ENCODE results near the gene SSH2.

DNA sequence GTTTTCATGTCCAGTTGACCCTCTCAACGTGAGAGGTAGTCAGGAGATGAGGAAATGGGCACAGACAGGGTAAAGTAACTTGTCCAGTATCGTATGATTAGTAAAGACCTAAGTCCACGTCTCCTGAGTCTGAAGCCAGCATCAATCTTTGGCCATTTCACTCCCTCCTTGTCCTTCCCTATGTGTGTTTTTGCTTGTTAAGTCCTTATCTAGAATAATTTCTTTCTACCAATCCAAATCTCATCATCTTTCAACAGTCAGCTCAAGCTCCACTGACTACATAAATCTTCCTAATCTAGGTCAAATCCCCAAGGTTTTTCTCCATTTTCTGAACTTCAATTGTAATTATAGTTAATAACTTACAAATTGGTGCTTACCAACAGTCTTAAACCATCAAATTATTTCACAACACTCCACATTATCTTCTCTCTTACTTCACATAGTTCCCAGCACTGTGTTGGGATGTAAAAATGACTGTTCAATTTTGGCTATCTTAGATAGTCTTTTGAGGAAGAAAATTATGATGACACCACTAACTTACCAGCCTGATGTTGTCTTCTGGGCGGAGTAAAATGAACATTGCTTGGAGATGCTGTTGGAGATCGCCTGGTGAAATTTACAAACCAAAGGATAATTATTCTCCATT, 235.0 kb downstream of the SSH2 start:
- TF ChIP-seq CTCF (IDR thresholded peaks at IDR 0.05) (no peak), POLR2AphosphoS5 (IDR thresholded peaks at IDR 0.05) (no peak), POLR2A (IDR thresholded peaks at IDR 0.05) (no peak)
